GM19372 (cell line): Measurements from ENCODE around the gene OR56A3.

Experiments
- ATAC-seq: cut with Tn5 transposase; IDR thresholded peaks from one replicate; pipeline ENCODE4 v1.9.1; 2021; ENCODE audit warnings: mild to moderate bottlenecking, low read depth, moderate library complexity; ENCODE audit not compliant: unreplicated experiment

Gene OR56A3

DNA sequence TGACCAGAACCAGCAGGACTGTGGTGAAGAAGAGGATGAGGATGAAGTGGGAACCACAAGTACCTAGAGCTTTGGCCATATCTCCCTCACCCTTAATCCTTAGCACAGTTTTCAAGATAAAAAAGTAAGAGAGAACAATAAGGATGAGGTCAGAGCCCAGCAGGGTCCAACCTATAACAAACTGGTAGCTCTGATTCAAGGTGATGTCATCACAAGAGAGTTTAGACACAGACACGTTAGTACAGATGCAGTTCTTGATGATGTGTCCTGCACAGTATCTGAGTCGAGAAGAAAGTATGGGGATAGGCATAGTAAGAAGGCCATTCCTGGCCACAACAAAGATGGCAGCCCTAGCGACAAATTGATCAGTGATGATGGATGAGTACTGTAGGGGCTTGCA, 25.7 kb downstream of the OR56A3 start:
- no peak for ATAC-seq

DNA sequence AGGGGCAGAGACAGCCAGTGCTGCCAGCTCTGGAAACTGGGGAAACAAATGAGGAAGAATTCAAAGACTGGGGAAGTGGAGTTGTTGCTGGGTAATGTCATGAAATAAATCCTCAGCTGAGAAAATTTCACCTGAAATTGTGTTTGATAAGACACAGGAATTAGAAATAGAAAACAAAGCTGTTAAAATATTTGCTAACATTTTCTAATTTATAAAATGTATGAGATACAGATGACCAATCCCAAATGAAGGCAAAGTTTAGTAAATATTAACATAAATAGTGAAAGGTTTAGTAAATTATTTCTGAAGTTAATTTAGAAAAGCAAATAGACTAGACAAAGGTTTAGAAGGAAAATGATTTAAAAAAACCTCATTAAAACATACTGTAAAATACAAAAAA, 26.3 kb downstream of the OR56A3 start, which contains the start of gene OR56A5:
Gene OR56A5, minus strand, starts transcription at position 101 of the 400 bp plus-strand sequence. Its CDS starts 0 bp downstream, at position 101.
- no peak for ATAC-seq

DNA sequence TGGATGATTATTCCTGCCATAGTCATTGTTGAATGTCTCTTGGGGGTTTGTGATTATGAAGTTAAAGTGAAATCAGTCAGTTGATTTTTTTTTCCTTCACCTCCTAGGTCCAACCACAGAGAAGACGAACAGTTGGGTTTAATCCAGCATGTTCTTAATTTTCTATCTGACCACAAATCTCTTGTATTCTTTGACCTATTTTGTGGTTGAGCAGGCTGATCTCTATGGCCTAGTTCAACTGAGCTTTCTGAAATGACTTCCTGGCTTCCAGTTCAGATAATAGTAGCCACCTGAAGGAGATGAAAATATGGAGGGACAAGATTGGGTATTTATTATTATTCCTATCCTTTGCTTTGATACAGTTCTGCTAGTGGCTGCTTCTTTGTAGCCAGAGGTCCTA, 31.5 kb downstream of the OR56A3 start:
- ATAC-seq: no peak

DNA sequence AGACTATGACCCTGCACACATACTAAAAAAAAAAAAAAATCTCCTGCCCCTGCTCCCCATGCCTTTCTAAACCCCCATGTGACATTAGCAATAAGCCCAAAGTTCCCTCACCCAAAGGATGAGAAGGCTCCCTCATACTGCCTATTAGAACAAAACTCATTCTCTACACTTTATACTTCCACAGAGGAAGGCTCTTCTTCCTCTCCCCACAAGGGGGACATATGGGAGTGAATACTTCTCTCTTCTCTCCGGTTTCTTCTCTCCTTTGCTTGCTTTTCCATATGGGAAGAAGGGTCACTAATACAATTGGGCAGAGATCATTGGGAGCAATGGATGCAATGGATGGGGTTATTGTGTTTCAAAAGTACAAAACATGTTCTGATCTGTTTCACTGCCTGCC, 41.4 kb downstream of the OR56A3 start:
- ATAC-seq: no peak

DNA sequence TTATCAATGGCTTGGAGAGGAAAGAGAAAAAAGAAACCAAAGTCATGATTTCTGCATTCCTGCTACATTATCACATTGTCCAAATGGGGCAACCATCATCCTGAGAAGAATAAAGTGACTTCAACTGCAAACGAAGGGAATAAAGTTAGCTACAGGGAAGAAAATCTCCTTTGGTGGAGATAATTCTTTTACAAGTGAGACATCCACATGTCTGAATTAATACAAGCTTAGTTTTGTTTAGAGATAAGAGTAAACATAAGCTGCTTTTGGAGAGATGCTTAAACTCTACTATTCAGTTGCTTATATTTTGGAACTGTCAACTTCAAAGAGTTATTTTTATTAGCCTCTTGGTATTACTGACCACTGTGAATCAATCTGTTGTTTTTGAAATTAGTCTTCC, 44.8 kb downstream of the OR56A3 start, which contains the start of gene OR52L1:
Gene OR52L1, minus strand, starts transcription at position 101 of the 400 bp plus-strand sequence. Its CDS starts 55 bp downstream, at position 46.
- no peak for ATAC-seq

DNA sequence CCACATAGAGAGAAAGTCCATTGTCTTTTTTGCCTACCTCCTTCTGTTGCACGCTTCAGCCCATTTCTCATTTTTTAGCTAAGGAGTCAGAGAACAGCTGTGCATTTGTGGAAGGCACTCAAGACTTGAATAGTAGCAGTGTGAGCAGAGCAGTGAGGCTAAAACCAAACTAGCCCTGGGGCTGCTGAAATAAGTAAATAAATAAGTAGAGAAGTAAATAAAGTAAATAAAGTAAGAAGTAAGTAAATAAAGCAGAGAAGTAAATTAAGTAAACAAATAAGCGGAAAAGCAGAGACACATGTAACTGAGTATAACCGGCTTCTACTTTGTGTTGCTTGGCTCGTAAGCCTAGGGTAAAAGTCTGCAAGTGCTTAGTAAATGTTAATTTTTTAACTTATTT, 47.2 kb downstream of the OR56A3 start:
- ATAC-seq: no peak

DNA sequence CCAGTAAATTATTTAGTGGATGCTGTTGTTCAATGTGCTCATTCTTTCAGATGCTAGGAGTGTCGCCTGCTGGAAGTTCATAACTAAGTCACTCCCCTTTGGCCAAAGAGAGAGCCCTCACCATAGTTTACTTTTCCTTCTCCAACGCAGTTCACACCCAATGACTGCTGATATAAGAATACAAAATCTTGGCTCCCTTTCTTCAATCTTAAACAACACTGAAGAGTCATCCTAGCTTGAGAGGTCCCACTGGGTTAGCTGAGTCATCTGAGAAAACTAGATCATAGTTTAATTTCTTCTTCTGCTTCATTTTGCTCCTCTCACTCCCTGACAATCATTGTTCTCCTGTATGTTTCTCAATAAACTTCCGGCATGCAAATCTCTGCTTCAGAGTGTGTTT, 50.1 kb downstream of the OR56A3 start:
- no peak for ATAC-seq

DNA sequence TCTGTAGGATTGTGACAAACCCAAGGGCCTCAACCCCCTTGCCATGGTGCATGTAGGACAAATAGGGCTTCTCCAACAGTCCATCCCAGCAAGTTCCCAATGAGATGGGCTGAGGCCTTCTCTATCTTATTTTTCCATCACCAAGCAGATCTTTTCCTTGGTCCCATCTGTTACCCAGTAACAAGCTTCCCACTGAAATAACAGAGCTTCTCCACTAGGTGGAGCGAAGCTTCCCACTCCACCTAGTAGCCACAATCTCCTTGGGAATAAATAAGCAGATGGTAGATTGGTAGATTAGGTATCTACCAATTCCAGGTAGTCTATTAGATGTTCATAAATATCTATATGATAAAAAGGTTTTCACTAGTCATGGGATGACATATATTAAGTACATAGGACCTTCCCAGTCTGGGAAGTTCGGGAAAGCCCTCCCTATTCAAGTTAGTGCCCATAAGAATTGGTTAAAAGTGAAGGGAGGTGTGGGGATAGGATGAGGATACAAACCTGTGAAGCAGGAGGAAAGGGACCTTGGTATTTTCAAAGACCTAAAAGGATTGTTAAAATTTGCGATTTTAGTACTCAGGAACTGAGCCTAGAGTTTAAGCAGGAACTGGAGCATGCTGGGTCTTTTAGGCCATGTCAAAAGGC, 50.7 kb downstream of the OR56A3 start:
- no peak for ATAC-seq

DNA sequence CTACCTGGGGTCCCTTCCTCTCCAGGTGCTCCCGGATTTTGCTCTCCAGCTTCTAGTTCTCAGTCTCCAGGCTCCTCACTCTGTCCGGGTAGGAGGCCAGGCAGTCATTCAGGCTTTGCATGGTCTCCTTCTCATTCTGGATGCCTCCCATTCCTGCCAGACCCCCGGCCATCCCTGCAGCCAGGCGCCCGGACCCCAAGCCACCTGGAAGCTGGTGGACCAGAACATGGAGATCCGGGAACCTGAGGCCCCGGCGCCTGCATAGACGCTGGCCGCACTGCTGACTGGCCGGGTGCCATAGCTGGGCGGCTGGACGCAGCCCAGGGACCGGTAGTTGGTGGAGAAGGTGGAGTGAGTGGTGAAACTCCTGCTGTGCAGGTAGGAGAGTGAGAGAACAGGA, 52.7 kb downstream of the OR56A3 start:
- ATAC-seq: no peak
